Measurements from ENCODE around the gene ZBED1. TPM values are rescaled to one million over a fixed set of nuclear protein-coding genes. Genes with fewer than 3 reads are reported as not detected.

Gene ZBED1
- polyA plus RNA-seq, 1 donor from 2014 or later = 43.2 TPM

GRCh38 chrX:2504706-2505332 is 4.0 kb upstream of the ZBED1 start:
- no peak overlapping the region for H3K4me2 ChIP-seq (ENCODE audit: low read length)
- no peaks in the 10 kb centered on the region for H3K9me3 ChIP-seq (ENCODE audit: low read length)
- no peak overlapping the region for H3K27ac ChIP-seq (ENCODE audit: low read length)
- H3K4me3 ChIP-seq (ENCODE audit: low read length) = no peak overlapping the region
- H3K36me3 ChIP-seq (ENCODE audit: insufficient read depth, low read length) = no peaks in the 10 kb centered on the region
- TF ChIP-seq RAD21 (conservative IDR thresholded peaks at IDR 0.05) = no peak
- no peak for TF ChIP-seq POLR2AphosphoS5 (IDR thresholded peaks at IDR 0.05)
- TF ChIP-seq, protein P1, sequence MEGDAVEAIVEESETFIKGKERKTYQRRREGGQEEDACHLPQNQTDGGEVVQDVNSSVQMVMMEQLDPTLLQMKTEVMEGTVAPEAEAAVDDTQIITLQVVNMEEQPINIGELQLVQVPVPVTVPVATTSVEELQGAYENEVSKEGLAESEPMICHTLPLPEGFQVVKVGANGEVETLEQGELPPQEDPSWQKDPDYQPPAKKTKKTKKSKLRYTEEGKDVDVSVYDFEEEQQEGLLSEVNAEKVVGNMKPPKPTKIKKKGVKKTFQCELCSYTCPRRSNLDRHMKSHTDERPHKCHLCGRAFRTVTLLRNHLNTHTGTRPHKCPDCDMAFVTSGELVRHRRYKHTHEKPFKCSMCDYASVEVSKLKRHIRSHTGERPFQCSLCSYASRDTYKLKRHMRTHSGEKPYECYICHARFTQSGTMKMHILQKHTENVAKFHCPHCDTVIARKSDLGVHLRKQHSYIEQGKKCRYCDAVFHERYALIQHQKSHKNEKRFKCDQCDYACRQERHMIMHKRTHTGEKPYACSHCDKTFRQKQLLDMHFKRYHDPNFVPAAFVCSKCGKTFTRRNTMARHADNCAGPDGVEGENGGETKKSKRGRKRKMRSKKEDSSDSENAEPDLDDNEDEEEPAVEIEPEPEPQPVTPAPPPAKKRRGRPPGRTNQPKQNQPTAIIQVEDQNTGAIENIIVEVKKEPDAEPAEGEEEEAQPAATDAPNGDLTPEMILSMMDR (IDR thresholded peaks at IDR 0.05; ENCODE audit: poor library complexity, severe bottlenecking) = no peak
- TF ChIP-seq EZH2 (IDR thresholded peaks at IDR 0.05; ENCODE audit: borderline replicate concordance, insufficient read depth, low read length, poor library complexity, severe bottlenecking) = no peak
- TF ChIP-seq EP300 (conservative IDR thresholded peaks at IDR 0.05; ENCODE audit: poor library complexity, severe bottlenecking) = no peak
- H2AFZ ChIP-seq (ENCODE audit: low read depth, low read length) = no peak overlapping the region
- H4K20me1 ChIP-seq (ENCODE audit: insufficient read depth) = no peaks in the 10 kb centered on the region
- H3K9me2 ChIP-seq (ENCODE audit: insufficient read depth, low read length) = no peaks in the 10 kb centered on the region
- H3K9ac ChIP-seq (ENCODE audit: low read length) = no peak overlapping the region
- H3F3A ChIP-seq (ENCODE audit: insufficient read depth, low read length, poor library complexity, severe bottlenecking) = no peaks in the 10 kb centered on the region
- H3K79me2 ChIP-seq (replicated peaks; ENCODE audit: insufficient read depth, low read length) = peaks cover 4% of the 10 kb centered on the region
- H3K27me3 ChIP-seq (ENCODE audit: insufficient read depth, low read depth, low read length) = no peaks in the 10 kb centered on the region

DNA sequence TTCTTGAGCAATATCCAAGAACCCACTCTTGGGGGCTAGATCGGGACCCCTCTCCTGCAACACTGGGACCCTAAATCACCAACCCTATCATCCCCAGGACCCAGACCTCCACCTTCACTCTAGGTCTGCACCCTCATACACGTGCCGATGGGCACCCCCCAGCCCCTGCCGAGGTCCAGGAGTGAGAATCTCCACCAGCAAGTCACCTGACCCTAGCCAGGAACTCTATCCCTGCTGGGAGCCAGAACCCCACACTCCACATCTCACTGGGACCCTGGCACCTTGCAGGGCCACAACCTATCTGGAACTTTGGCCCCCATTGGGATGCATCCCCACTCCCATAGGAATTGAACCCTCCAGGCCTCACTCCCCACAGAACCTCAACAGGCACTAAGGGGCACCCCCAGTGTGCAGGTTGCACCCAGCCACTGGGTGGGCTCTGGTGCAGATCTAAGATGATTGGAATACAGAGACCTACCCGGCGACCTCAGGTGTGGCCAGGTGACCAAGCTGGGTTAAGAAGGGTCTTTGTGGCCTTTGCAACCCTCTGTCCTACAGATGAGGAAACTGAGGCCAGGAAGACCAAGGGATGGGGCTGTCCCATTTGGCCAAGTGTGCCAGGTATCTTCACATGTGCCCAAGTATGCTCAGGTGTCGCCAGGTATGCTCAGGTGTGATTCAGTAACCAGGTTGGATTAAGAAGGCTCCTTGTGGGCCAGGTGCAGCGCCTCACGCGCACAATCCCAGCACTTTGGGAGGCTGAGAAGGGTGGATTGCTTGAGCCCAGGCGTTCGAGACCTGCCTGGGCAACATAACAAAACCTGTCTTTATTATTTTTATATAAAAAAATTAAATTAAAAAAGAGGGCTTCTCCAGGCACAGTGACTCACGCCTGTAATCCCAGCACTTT is 3.1 kb upstream of the ZBED1 start:
- Histone ChIP-seq H3K27me3 (ENCODE audit: insufficient read depth, low read depth, low read length) (no peaks in the 10 kb centered on the region), H3K9me2 (ENCODE audit: insufficient read depth, low read length) (no peaks in the 10 kb centered on the region), H3K27ac (ENCODE audit: low read length) (no peak overlapping the region), H4K20me1 (ENCODE audit: insufficient read depth) (no peaks in the 10 kb centered on the region), H3K79me2 (replicated peaks; ENCODE audit: insufficient read depth, low read length) (peaks cover 13% of the 10 kb centered on the region), H3K9me3 (ENCODE audit: low read length) (no peaks in the 10 kb centered on the region), H3K4me3 (ENCODE audit: low read length) (no peak overlapping the region), H3K4me2 (ENCODE audit: low read length) (no peak overlapping the region), H3K9ac (ENCODE audit: low read length) (no peak overlapping the region), H3F3A (ENCODE audit: insufficient read depth, low read length, poor library complexity, severe bottlenecking) (no peaks in the 10 kb centered on the region), H2AFZ (ENCODE audit: low read depth, low read length) (no peak overlapping the region), H3K36me3 (ENCODE audit: insufficient read depth, low read length) (no peaks in the 10 kb centered on the region)
- TF ChIP-seq POLR2AphosphoS5 (IDR thresholded peaks at IDR 0.05) (no peak), EP300 (conservative IDR thresholded peaks at IDR 0.05; ENCODE audit: poor library complexity, severe bottlenecking) (no peak), RAD21 (conservative IDR thresholded peaks at IDR 0.05) (no peak), SMC3 (conservative IDR thresholded peaks at IDR 0.05; ENCODE audit: poor library complexity) (no peak), EZH2 (IDR thresholded peaks at IDR 0.05; ENCODE audit: borderline replicate concordance, insufficient read depth, low read length, poor library complexity, severe bottlenecking) (no peak), TAF1 (IDR thresholded peaks at IDR 0.05; ENCODE audit: low read depth) (no peak), MXI1 (conservative IDR thresholded peaks at IDR 0.05; ENCODE audit: poor library complexity, severe bottlenecking) (no peak)
- TF ChIP-seq, protein P1 (IDR thresholded peaks at IDR 0.05; ENCODE audit: poor library complexity, severe bottlenecking) = no peak

All from neural cell (in vitro differentiated cells).